H1 (cell line): Measurements from ENCODE around the gene UBE2V1. TPM values are rescaled to one million over a fixed set of nuclear protein-coding genes. Genes with fewer than 3 reads are reported as not detected.

Experiments used
- CBX5 ChIP-seq: fragments of 300-800, 300-1000 bp; sonication (generic); IDR thresholded peaks from 2 replicates; pipeline ENCODE4 v1.7.1; 2016; ENCODE audit warnings: antibody characterized with exemption, low read length, low read depth
- CTBP2 ChIP-seq: IDR thresholded peaks from 2 replicates; pipeline ENCODE4 v1.7.0; 2011; ENCODE audit warnings: borderline replicate concordance, mild to moderate bottlenecking, moderate library complexity, mixed read lengths, low read length; ENCODE audit not compliant: insufficient read depth, insufficient read length
- GABPA ChIP-seq: IDR thresholded peaks from 2 replicates; pipeline ENCODE4 v1.6.1; 2011; ENCODE audit warnings: mild to moderate bottlenecking, low read length, moderate library complexity, borderline replicate concordance; ENCODE audit not compliant: insufficient read depth
- RFX5 ChIP-seq: IDR thresholded peaks from 2 replicates; pipeline ENCODE4 v1.6.1; 2011; ENCODE audit warnings: low read depth, low read length, improper control_type of control experiment, borderline replicate concordance
- RXRA ChIP-seq: IDR thresholded peaks from 2 replicates; pipeline ENCODE4 v1.6.1; 2011; ENCODE audit warnings: low read depth, mild to moderate bottlenecking, low read length, moderate library complexity; ENCODE audit not compliant: insufficient read depth
- TEAD4 ChIP-seq: IDR thresholded peaks from 2 replicates; pipeline ENCODE4 v1.6.1; 2012; ENCODE audit warnings: low read depth, low read length, inconsistent platforms, mixed read lengths
- polyA plus RNA-seq, 7 experiments: library from polyadenylated mRNA; depleted of rRNA in 3 of 7; stranded (reverse) in 5 of 7; unstranded in 2 of 7; fragments of >200 nt in 5 of 7; fragments of 200-250 nt in 2 of 7; gene quantifications; 1 replicate in 5 of 7; 2 replicates in 1 of 7; 4 replicates in 1 of 7; pipeline versions ENCODE4 v1.2.1 to v1.2.3, GENCODE V29; 2011 to 2013; ENCODE audit warnings: missing spikeins in 2 of 7, mixed read lengths in 2 of 7
- total RNA-seq: library from RNA; stranded (reverse); fragmentation: NEBNext Ultra II Directional; extraction: Animal tissue kit (Norgen Biotek cat#: 25700); gene quantifications from 2 replicates; pipeline ENCODE4 v1.2.1, GENCODE V29; 2021
- TF ChIP-seq, protein P1 (sequence below): IDR thresholded peaks from 2 replicates; pipeline ENCODE4 v1.6.1; 2012; ENCODE audit warnings: inconsistent platforms
- TF ChIP-seq, protein P2 (sequence below): IDR thresholded peaks from 2 replicates; pipeline ENCODE4 v1.6.1; 2011; ENCODE audit warnings: low read length, improper control_type of control experiment

UBE2V1 gene
- total and polyA plus RNA-seq, 2 of the 8 experiments (the other 6 are each of a cell fraction or from before 2014, with no cell fraction given) = 141 to 184 TPM

DNA sequence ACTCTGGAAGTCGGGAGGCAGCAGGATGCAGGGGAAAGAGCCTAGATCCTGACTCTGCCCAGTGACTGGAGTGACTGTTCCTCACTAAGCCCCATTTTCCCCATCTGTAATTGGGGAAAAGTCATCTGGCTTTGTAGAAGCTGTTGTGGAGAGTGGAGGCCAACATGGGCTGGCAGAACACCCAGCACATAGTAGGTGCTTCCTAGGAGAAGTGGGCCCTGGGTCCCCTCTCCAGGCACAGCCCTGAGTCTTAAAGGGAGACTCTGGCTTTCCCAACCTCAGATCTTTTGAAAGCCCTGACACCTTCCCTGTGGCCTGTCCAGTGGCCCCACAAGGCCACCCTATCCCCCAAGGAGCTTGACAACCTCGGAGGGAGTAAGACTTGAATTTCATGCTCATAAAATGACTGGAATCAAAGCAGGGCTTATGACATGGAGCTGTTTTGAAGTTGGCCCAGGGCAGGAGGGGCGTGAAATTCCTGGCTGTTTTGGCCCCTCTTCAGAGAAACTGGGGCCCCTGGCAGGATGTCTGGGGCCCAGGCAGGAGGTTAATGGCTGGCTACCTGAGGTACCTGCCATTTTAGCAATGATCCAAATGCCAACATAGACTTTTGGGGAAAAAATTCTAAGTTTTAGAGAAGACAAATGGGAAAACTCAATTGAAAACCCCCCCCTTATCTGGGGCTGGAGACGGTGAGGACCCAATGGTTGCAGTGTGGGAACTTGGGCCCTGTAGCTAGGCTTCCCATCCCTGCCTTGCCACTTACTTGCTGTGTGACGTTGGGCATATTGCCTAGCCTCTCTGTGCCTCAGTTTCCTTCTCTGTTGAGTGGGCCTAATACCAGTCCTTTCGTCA is 51.6 kb downstream of the UBE2V1 start (continued):
- TF ChIP-seq GABPA = no peak
- no peak for TF ChIP-seq TEAD4
- TF ChIP-seq CTBP2 = no peak
- TF ChIP-seq RFX5 = no peak
- no peak for TF ChIP-seq CBX5
- no peak for TF ChIP-seq RXRA
- TF ChIP-seq, protein P1, sequence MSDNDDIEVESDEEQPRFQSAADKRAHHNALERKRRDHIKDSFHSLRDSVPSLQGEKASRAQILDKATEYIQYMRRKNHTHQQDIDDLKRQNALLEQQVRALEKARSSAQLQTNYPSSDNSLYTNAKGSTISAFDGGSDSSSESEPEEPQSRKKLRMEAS = no peak
- TF ChIP-seq, protein P2, sequence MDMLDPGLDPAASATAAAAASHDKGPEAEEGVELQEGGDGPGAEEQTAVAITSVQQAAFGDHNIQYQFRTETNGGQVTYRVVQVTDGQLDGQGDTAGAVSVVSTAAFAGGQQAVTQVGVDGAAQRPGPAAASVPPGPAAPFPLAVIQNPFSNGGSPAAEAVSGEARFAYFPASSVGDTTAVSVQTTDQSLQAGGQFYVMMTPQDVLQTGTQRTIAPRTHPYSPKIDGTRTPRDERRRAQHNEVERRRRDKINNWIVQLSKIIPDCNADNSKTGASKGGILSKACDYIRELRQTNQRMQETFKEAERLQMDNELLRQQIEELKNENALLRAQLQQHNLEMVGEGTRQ = no peak
